Stimulated activated CD4-positive, alpha-beta T cell treated with anti-CD3 and anti-CD28 coated beads, TNF-alpha, amount 100 ng/mL, for 4 hours (primary cell): ENCODE data around the gene MAP4.
"Not testable (repeated sequence)": the region's sequence is repeated elsewhere in the genome, so short reads cannot be mapped to it uniquely, and the experiment has no call there.

Experiments used
- DNase-seq, 3 experiments: peaks; one replicate each; pipeline ENCODE4 v3.0.0-alpha.2; 2020; ENCODE audit warnings: low read depth in 3 of 3

Gene MAP4

GRCh38 chr3:48016301-48016973 lies at the start of gene MAP4:
Gene MAP4 (minus strand): TSS chr3:48016416. CDS start chr3:47998860, 17,556 bp downstream.
- DNase-seq, result no peak

GRCh38 chr3:48065035-48065434 lies 48.8 kb upstream of the MAP4 start:
- DNase-seq, result no peak

GRCh38 chr3:48064292-48064829 lies 48.1 kb upstream of the MAP4 start:
- no peak for DNase-seq

GRCh38 chr3:48061586-48061985 lies 45.4 kb upstream of the MAP4 start:
- DNase-seq, result not testable (repeated sequence)

GRCh38 chr3:48058091-48058490 lies 41.9 kb upstream of the MAP4 start:
- no peak for DNase-seq

GRCh38 chr3:48057521-48057920 lies 41.3 kb upstream of the MAP4 start:
- DNase-seq, result no peak

- no peak for DNase-seq
Measured at GRCh38 chr3:48047841-48048464, 31.7 kb upstream of the MAP4 start.

GRCh38 chr3:48042071-48042760 lies 26.0 kb upstream of the MAP4 start:
- DNase-seq, result no peak

- DNase-seq, result no peak
Measured at GRCh38 chr3:48039487-48040190, 23.4 kb upstream of the MAP4 start.

GRCh38 chr3:48038971-48039481 lies 22.8 kb upstream of the MAP4 start:
- no peak for DNase-seq

GRCh38 chr3:48034000-48034516 lies 17.8 kb upstream of the MAP4 start:
- DNase-seq, result no peak

GRCh38 chr3:48030188-48030587 lies 14.0 kb upstream of the MAP4 start:
- DNase-seq, result no peak

GRCh38 chr3:48026951-48027908 lies 11.0 kb upstream of the MAP4 start:
- no peak for DNase-seq

GRCh38 chr3:48026098-48026497 lies 9.9 kb upstream of the MAP4 start:
- DNase-seq, result no peak

GRCh38 chr3:48024401-48024800 lies 8.2 kb upstream of the MAP4 start:
- no peak for DNase-seq

GRCh38 chr3:48023377-48023776 lies 7.2 kb upstream of the MAP4 start:
- no peak for DNase-seq

GRCh38 chr3:48022178-48022577 lies 6.0 kb upstream of the MAP4 start:
- no peak for DNase-seq

GRCh38 chr3:48018841-48019240 lies 2.6 kb upstream of the MAP4 start:
- no peak for DNase-seq

- no peak for DNase-seq
Measured at GRCh38 chr3:48015431-48016180, 610 bp downstream of the MAP4 start.

- DNase-seq, result no peak
Measured at GRCh38 chr3:48014358-48014757, 1.9 kb downstream of the MAP4 start.
